Measurements from ENCODE around the gene OSBPL6.

- TF ChIP-seq, protein P1, sequence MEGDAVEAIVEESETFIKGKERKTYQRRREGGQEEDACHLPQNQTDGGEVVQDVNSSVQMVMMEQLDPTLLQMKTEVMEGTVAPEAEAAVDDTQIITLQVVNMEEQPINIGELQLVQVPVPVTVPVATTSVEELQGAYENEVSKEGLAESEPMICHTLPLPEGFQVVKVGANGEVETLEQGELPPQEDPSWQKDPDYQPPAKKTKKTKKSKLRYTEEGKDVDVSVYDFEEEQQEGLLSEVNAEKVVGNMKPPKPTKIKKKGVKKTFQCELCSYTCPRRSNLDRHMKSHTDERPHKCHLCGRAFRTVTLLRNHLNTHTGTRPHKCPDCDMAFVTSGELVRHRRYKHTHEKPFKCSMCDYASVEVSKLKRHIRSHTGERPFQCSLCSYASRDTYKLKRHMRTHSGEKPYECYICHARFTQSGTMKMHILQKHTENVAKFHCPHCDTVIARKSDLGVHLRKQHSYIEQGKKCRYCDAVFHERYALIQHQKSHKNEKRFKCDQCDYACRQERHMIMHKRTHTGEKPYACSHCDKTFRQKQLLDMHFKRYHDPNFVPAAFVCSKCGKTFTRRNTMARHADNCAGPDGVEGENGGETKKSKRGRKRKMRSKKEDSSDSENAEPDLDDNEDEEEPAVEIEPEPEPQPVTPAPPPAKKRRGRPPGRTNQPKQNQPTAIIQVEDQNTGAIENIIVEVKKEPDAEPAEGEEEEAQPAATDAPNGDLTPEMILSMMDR (IDR thresholded peaks at IDR 0.05), result no peak
- TF ChIP-seq POLR2A (IDR thresholded peaks at IDR 0.05), result no peak
Measured at GRCh38 chr2:178268435-178268834, 74.1 kb downstream of the OSBPL6 start.

All from sigmoid colon (tissue), 3 donors.